H4 (cell line): ENCODE data around the gene EPM2A. TPM values are rescaled to one million over a fixed set of nuclear protein-coding genes. Genes with fewer than 3 reads are reported as not detected.
"Not testable (repeated sequence)": the region's sequence is repeated elsewhere in the genome, so short reads cannot be mapped to it uniquely, and the experiment has no call there.

Source experiments
- DNase-seq: peaks from one replicate; pipeline ENCODE4 v3.0.0-alpha.2; 2015; ENCODE audit warnings: low spot score
- total RNA-seq: library from RNA; depleted of rRNA; stranded (reverse); fragments of >200 nt; shearing (Covaris generic); gene quantifications from 2 replicates; pipeline ENCODE4 v1.2.3, GENCODE V29; 2014; rRNA removed

Gene EPM2A
- 6.9 and 8.4 TPM in 2 replicates for total RNA-seq

DNA sequence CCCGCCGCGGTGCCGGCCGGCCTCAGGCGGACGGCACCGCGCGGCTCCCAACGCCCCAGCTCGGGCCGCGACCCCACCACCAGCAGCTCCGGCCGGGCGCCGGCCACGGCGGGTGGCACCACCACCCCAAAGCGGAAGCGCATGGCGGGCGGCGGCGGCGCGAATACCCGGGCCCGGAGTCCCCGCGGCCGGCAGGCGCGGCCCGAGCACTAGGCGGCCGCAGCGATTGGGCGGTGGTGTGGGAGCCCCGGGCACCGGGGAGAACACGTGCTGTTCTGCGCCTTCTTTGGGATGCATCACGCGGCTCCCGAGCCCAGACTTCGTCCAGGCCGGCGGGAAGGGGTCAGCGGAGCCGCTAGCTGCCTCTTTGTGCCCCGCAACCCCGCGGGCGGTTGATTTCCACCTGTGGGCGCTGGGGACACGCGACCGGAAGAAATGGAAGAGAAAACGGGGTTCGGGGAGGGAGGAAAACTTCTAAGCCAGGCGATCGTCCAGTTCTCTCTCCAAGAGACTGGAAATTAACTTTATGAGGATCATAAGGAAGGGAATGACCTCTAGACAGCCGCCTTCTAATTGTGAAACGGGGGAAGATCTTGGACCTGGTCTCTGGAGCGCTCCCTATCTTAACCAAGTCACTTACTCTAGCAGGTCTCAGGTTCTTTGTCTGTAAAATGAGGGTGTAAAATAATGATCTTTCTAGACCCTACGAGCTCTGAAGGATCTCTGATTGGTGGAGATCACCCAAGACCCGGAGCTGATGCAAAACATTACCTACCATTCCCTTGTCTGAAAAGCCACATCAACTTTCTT lies at the start of gene EPM2A:
TSS of gene EPM2A (minus strand) at position 165 of the 810 bp plus-strand sequence. CDS start at position 143, 22 bp downstream.
- peak; percentile 46 for DNase-seq

- no peak for DNase-seq
Observed at GRCh38 chr6:145784683-145785082, 49.4 kb upstream of the EPM2A start.

- no peak for DNase-seq
Observed at GRCh38 chr6:145783796-145784195, 48.5 kb upstream of the EPM2A start.

GRCh38 chr6:145772846-145773245 lies 37.5 kb upstream of the EPM2A start:
- DNase-seq = no peak

GRCh38 chr6:145765449-145765848 lies 30.1 kb upstream of the EPM2A start:
- no peak for DNase-seq

DNA sequence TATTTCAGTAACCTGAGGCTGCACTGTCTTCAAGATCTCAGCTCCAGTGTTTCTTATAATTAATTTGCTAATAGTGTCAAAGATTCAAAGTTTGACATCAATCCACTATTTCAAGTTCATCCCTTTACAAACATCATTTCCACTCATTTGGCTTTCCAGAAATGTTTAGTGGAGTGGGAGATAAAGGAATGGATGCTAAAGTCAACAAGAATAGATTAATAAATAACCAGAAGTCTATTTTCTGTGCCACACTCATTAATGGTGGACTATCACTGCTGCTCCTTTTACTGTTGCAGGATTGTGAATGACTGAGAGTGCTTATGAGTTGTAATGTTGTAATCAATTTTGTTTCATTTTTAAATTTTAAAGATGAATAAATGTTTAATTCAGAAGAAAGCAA lies 28.4 kb upstream of the EPM2A start:
- no peak for DNase-seq

- DNase-seq = no peak
Observed at GRCh38 chr6:145761584-145761983, 26.3 kb upstream of the EPM2A start.

GRCh38 chr6:145758113-145758512 lies 22.8 kb upstream of the EPM2A start:
- DNase-seq = no peak

DNA sequence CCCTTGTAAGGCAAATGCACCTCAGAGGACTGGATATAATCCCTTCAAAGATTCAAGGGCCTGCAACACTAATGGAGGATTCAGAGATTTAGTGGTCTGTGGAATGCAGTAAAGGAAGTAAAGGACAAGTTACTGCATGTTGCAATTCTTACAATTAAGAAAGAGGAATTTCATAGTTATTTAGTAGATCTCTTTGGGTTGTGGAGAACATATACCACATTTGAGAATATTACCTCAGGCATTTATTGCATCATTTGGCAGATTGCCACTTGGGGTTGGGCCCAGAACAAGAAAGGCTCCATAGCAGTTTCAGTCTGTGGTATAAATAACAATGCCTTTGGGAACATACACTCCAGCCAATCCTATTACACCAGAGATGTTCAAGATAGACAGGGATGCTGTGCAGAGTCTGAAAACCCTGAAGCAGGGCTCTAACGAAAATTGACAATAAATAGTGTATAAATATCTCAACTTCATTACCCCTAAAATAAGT lies 20.9 kb upstream of the EPM2A start:
- peak; percentile 71 for DNase-seq

- no peak for DNase-seq
Observed at GRCh38 chr6:145755682-145756081, 20.4 kb upstream of the EPM2A start.

DNA sequence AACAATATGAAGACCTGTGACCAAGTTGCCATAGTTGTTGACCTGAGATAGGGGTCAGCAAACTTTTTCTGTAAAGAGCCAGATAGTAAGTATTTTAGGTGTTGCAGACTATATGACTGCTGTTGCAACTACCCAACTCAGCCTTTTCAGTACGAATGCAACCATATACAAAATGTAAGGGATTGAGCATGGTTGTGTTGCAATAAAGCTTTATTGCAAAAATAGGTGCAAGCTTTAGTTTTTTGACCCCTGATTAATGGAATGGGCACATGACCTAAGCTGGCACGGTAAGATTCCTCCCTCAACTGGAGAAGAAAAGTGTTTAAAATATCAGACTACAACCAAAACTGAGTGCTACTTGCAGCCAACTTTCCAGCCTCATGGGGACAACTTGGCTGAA lies 17.3 kb upstream of the EPM2A start:
- no peak for DNase-seq

DNA sequence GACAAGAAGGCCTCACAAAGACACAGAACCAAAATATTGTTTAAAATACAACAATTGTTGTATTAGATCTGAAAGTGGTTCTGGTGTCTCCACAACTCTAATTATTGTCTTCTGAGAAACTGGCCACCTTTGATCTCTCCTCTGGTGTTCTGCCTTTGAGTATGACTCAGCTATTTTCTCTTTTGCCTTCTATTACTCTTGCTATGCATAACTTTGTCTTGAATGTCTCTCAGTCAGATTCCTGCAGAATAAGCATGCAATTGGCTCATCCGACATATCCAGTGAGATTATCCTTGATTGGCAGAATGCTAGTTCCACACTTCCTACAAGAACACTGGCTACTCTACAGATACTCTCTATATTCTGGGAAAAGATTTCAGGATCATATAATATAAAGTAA lies 14.3 kb upstream of the EPM2A start:
- DNase-seq = peak; percentile 50

- DNase-seq = no peak
Observed at GRCh38 chr6:145745861-145746260, 10.5 kb upstream of the EPM2A start.

DNA sequence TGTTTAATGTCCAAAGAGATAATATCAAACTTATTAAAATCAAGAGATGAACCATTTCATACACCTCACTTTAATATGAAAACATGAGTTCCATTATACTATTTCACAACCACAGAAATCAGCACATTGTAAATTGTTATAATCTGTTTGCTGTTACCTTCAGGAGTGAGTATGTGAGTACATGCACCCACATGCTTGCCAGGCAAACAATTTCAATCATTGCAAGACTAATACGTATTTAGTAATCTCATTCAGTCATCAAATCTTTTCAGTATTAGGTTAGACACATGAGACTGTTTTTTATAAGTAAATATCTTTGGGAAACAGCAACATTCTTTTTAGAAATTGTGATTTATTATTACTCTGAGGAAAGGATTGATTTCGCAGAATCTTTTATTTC lies 9.3 kb upstream of the EPM2A start:
- DNase-seq = no peak

GRCh38 chr6:145743332-145743731 lies 8.0 kb upstream of the EPM2A start:
- no peak for DNase-seq

- DNase-seq = not testable (repeated sequence)
Observed at GRCh38 chr6:145742472-145742871, 7.2 kb upstream of the EPM2A start.

- DNase-seq = not testable (repeated sequence)
Observed at GRCh38 chr6:145739685-145740084, 4.4 kb upstream of the EPM2A start.

GRCh38 chr6:145738265-145738664 lies 2.9 kb upstream of the EPM2A start:
- no peak for DNase-seq

DNA sequence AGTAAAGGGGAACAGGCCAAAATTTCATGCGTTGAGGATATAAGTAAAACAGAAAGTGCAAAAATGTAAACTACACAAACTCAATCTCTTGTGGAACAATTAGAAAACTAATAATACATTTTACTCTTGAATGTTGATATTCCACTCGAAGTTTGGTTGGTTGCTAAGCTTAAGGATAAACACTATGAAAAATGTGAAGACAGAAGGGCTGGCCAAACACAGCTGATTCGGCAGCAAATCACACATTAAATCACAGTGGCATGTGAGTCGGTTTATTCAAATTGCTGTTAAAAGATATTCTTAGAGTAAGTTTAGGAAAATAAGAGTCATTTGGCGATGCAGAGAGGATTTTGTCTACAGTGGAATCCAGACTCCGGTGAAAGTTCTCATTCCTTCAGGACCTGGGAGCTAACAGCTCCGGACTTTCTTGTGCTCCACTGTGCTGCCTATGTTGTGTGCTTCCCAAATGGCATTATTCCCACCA lies 1.4 kb upstream of the EPM2A start:
- DNase-seq = no peak

DNA sequence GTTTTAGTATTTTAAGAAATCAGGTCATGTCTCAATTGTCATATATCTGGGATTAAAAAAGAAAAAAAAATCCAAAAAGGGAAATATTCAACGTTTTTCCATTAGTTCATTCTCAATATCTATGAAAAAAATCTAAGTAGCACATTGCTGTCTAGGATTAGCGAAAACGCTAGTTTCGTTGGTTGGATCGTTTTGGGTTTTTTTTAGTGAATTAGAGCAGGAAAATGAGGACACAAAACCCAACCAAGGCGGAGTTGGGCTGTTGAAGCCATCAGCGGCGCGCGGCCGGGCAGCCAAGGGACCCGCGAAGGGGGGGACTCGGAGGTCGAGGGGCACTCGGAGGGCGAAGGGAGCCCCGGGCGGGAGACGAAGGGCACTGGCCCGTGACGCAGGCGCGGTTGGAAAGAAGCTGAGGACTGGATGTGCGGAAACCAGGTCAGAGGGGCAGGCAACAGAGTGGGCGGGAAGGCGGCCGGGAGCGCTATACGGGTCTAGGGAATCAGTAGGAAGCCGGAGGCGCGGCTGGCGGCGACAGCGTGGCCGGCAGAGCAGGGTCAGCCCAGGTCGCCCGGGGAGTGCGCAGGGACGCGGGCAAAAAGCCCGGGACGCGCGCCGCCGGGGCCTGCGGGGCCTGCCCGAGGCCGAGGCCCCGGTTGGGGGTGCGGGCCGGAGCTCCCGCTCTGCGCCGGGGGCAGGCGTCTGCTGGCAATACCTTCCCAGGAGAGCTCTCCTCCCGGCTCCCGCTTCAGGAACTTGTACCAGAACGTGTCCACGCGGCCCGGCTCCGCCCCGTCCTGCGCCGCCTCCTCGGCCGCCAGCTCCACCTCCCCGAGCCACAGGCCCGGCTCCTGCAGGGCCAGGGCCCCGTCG lies 599 bp downstream of the EPM2A start:
- peak; percentile 82 for DNase-seq

- DNase-seq = no peak
Observed at GRCh38 chr6:145733810-145734209, 1.5 kb downstream of the EPM2A start.

GRCh38 chr6:145733207-145733606 lies 2.1 kb downstream of the EPM2A start:
- DNase-seq = no peak
